ENCODE data around the gene ZNF582. TPM values are rescaled to one million over a fixed set of nuclear protein-coding genes. Genes with fewer than 3 reads are reported as not detected.
"Not testable (repeated sequence)": the region's sequence is repeated elsewhere in the genome, so short reads cannot be mapped to it uniquely, and the experiment has no call there.

ZNF582 gene
- total RNA-seq, 1 donor from 2014 or later: 6.6 TPM

DNA sequence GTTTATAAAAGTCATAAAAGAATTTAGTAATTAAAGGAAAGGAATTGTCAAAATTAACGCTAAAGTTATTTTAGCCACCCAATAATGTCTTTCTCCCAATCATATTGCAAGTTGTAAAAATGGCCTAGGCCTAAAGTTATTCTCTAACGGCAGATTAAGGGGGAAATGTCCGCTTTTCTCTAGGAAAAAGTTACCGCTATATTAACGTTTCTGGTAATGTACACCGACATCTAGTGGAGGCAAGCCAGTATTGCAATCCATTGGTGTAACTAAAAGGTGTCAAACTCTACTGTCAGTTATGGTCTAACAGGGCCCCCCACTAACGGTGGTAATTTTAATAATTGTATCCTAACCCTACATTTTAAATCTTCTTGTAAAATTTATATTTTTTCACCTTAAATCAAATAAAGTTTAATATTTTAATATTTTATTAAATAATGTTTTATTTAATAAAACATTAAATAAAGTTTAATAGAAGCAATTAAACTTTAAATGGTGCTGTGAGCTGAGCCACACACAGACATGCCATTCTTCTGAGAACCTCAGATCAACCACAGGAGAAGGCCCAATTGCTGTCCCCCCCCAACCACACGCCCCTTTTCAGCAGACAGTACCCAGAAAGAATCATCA is 42.8 kb downstream of the ZNF582 start:
- Mint-ChIP-seq H3K27me3 (no peaks in the 10 kb centered on the region), H3K4me1 (ENCODE audit: low read depth) (no peaks in the 10 kb centered on the region), H3K27ac (no peak overlapping the region), H3K36me3 (ENCODE audit: insufficient read depth) (no peaks in the 10 kb centered on the region), H3K4me3 (ENCODE audit: low read depth) (no peak overlapping the region), H3K9me3 (ENCODE audit: low read depth) (peaks cover 16% of the 10 kb centered on the region)
- peak; percentile 72 for TF ChIP-seq CTCF (IDR thresholded peaks at IDR 0.05; ENCODE audit: unreplicated experiment)
- DNase-seq (ENCODE audit: low spot score, unreplicated experiment): peak; percentile 18

GRCh38 chr19:56348289-56348877 is 45.0 kb downstream of the ZNF582 start:
- no peak for DNase-seq (ENCODE audit: low spot score, unreplicated experiment)
- Mint-ChIP-seq H3K4me1 (ENCODE audit: low read depth) (no peaks in the 10 kb centered on the region), H3K4me3 (ENCODE audit: low read depth) (no peak overlapping the region), H3K9me3 (ENCODE audit: low read depth) (peaks cover 13% of the 10 kb centered on the region), H3K27me3 (no peaks in the 10 kb centered on the region), H3K27ac (no peak overlapping the region), H3K36me3 (ENCODE audit: insufficient read depth) (no peaks in the 10 kb centered on the region)
- peak; percentile 30 for TF ChIP-seq CTCF (IDR thresholded peaks at IDR 0.05; ENCODE audit: unreplicated experiment)

- Mint-ChIP-seq H3K27me3 (no peaks in the 10 kb centered on the region), H3K27ac (no peak overlapping the region), H3K9me3 (ENCODE audit: low read depth) (peaks cover 20% of the 10 kb centered on the region), H3K36me3 (ENCODE audit: insufficient read depth) (peaks cover 2% of the 10 kb centered on the region), H3K4me1 (ENCODE audit: low read depth) (no peaks in the 10 kb centered on the region), H3K4me3 (ENCODE audit: low read depth) (no peak overlapping the region)
- no peak for DNase-seq (ENCODE audit: low spot score, unreplicated experiment)
- no peak for TF ChIP-seq CTCF (IDR thresholded peaks at IDR 0.05; ENCODE audit: unreplicated experiment)
Measured at GRCh38 chr19:56347163-56347778, 46.1 kb downstream of the ZNF582 start.

- no peak for TF ChIP-seq CTCF (IDR thresholded peaks at IDR 0.05; ENCODE audit: unreplicated experiment)
- Mint-ChIP-seq H3K4me3 (ENCODE audit: low read depth) (no peak overlapping the region), H3K27ac (no peak overlapping the region), H3K27me3 (no peaks in the 10 kb centered on the region), H3K9me3 (ENCODE audit: low read depth) (peaks cover 38% of the 10 kb centered on the region), H3K4me1 (ENCODE audit: low read depth) (no peaks in the 10 kb centered on the region), H3K36me3 (ENCODE audit: insufficient read depth) (peaks cover 8% of the 10 kb centered on the region)
- no peak for DNase-seq (ENCODE audit: low spot score, unreplicated experiment)
Measured at GRCh38 chr19:56341948-56342347, 51.4 kb downstream of the ZNF582 start.

DNA sequence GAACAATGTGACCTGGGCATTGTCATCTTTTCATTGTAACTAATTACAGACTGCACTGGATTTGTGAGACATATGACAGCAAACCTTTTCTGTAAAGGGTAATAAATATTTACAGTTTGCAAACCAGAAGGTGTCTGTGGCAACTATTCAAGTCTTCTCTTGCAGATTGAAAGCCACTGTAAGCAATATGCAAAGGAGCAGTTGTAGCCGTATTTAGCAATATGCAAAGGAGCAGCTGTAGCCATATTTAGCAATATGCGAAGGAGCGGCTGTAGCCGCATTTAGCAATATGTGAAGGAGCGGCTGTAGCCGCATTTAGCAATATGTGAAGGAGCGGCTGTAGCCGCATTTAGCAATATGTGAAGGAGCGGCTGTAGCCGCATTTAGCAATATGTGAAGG is 54.3 kb downstream of the ZNF582 start:
- not testable (repeated sequence) for H3K27me3 Mint-ChIP-seq; H3K4me3 Mint-ChIP-seq (ENCODE audit: low read depth); H3K27ac Mint-ChIP-seq; H3K36me3 Mint-ChIP-seq (ENCODE audit: insufficient read depth); DNase-seq (ENCODE audit: low spot score, unreplicated experiment); H3K4me1 Mint-ChIP-seq (ENCODE audit: low read depth)
- peaks cover 38% of the 10 kb centered on the region for H3K9me3 Mint-ChIP-seq (ENCODE audit: low read depth)

GRCh38 chr19:56337077-56337476 is 56.3 kb downstream of the ZNF582 start:
- not testable (repeated sequence) for H3K27me3 Mint-ChIP-seq; H3K4me1 Mint-ChIP-seq (ENCODE audit: low read depth); H3K4me3 Mint-ChIP-seq (ENCODE audit: low read depth); H3K36me3 Mint-ChIP-seq (ENCODE audit: insufficient read depth); DNase-seq (ENCODE audit: low spot score, unreplicated experiment); H3K27ac Mint-ChIP-seq
- H3K9me3 Mint-ChIP-seq (ENCODE audit: low read depth): peaks cover 29% of the 10 kb centered on the region

GRCh38 chr19:56335371-56335770 is 58.0 kb downstream of the ZNF582 start:
- H3K4me1 Mint-ChIP-seq (ENCODE audit: low read depth); DNase-seq (ENCODE audit: low spot score, unreplicated experiment); H3K4me3 Mint-ChIP-seq (ENCODE audit: low read depth); H3K27me3 Mint-ChIP-seq; H3K36me3 Mint-ChIP-seq (ENCODE audit: insufficient read depth); H3K27ac Mint-ChIP-seq: not testable (repeated sequence)
- peaks cover 24% of the 10 kb centered on the region for H3K9me3 Mint-ChIP-seq (ENCODE audit: low read depth)

Data from progenitor cell of endocrine pancreas (in vitro differentiated cells).